Trophoblast cell (in vitro differentiated cells and primary cell): ENCODE measurements around the gene NRAP.

Source experiments
- DNase-seq, 2 donors: peaks; one replicate each; pipeline ENCODE4 v3.0.0-alpha.2; 2016
- H2AFZ ChIP-seq: 2 replicates; pipeline ENCODE4 v1.6.1; 2013; ENCODE audit warnings: low read length, moderate library complexity, mild to moderate bottlenecking; ENCODE audit not compliant: insufficient read depth, poor library complexity
- H2AK5ac ChIP-seq: 2 replicates; pipeline ENCODE4 v1.6.1; 2013; ENCODE audit warnings: mild to moderate bottlenecking, low read length
- H2BK120ac ChIP-seq: 2 replicates; pipeline ENCODE4 v1.6.1; 2013; ENCODE audit warnings: low read length, mild to moderate bottlenecking, moderate library complexity; ENCODE audit not compliant: insufficient read depth, poor library complexity
- H2BK12ac ChIP-seq: 2 replicates; pipeline ENCODE4 v1.6.1; 2013; ENCODE audit warnings: mild to moderate bottlenecking, low read length, moderate library complexity
- H2BK5ac ChIP-seq: 2 replicates; pipeline ENCODE4 v1.6.1; 2013; ENCODE audit warnings: low read length, low read depth, moderate library complexity, mild to moderate bottlenecking; ENCODE audit not compliant: poor library complexity
- H3K14ac ChIP-seq: 2 replicates; pipeline ENCODE4 v1.6.1; 2013; ENCODE audit warnings: mild to moderate bottlenecking, low read length
- H3K18ac ChIP-seq: 2 replicates; pipeline ENCODE4 v1.6.1; 2013; ENCODE audit warnings: mild to moderate bottlenecking, low read length
- H3K23ac ChIP-seq: 2 replicates; pipeline ENCODE4 v1.6.1; 2013; ENCODE audit warnings: low read length
- H3K27ac ChIP-seq: 2 replicates; pipeline ENCODE4 v1.5.1; 2013; ENCODE audit warnings: low read depth, mild to moderate bottlenecking, inconsistent platforms, low read length, moderate library complexity
- H3K27me3 ChIP-seq: 2 replicates; pipeline ENCODE4 v1.6.1; 2013; ENCODE audit warnings: inconsistent platforms, mild to moderate bottlenecking, low read length, moderate library complexity; ENCODE audit not compliant: insufficient read depth
- H3K36me3 ChIP-seq, 2 experiments: 1 replicate in 1 of 2; 2 replicates in 1 of 2; pipeline ENCODE4 v1.6.1; 2013; ENCODE audit warnings: low read length in 2 of 2, mild to moderate bottlenecking in 2 of 2, moderate library complexity in 1 of 2; ENCODE audit not compliant: insufficient read depth in 2 of 2, control insufficient read depth in 1 of 2
- H3K4ac ChIP-seq: 2 replicates; pipeline ENCODE4 v1.6.1; 2013; ENCODE audit warnings: low read depth, mild to moderate bottlenecking, low read length, moderate library complexity
- H3K4me1 ChIP-seq, 2 experiments: 1 replicate in 1 of 2; 2 replicates in 1 of 2; pipeline ENCODE4 v1.6.1; 2013; ENCODE audit warnings: low read length in 2 of 2, mild to moderate bottlenecking in 2 of 2, moderate library complexity in 1 of 2; ENCODE audit not compliant: insufficient read depth in 2 of 2, control insufficient read depth in 1 of 2
- H3K4me2 ChIP-seq: 2 replicates; pipeline ENCODE4 v1.6.1; 2013; ENCODE audit warnings: inconsistent platforms, mild to moderate bottlenecking, low read length, moderate library complexity
- H3K4me3 ChIP-seq: 2 replicates; pipeline ENCODE4 v1.5.1; 2013; ENCODE audit warnings: mild to moderate bottlenecking, low read depth, low read length, inconsistent platforms
- H3K79me1 ChIP-seq: one replicate; pipeline ENCODE4 v1.6.1; 2013; ENCODE audit warnings: low read length
- H3K79me2 ChIP-seq: 2 replicates; pipeline ENCODE4 v1.6.1; 2013; ENCODE audit warnings: low read length, mild to moderate bottlenecking; ENCODE audit not compliant: control insufficient read depth, insufficient read depth, poor library complexity
- H3K9ac ChIP-seq: 2 replicates; pipeline ENCODE4 v1.6.1; 2013; ENCODE audit warnings: mild to moderate bottlenecking, low read length
- H3K9me3 ChIP-seq: 2 replicates; pipeline ENCODE4 v1.6.1; 2013; ENCODE audit warnings: low read depth, mild to moderate bottlenecking, control low read depth, inconsistent platforms, low read length; ENCODE audit not compliant: insufficient read depth
- H4K12ac ChIP-seq: 2 replicates; pipeline ENCODE4 v1.6.1; 2013; ENCODE audit warnings: low read depth, mild to moderate bottlenecking, low read length, moderate library complexity
- H4K8ac ChIP-seq: 2 replicates; pipeline ENCODE4 v1.6.1; 2013; ENCODE audit warnings: low read depth, mild to moderate bottlenecking, low read length, moderate library complexity
- H4K91ac ChIP-seq: one replicate; pipeline ENCODE4 v1.6.1; 2013; ENCODE audit warnings: low read depth, mild to moderate bottlenecking, low read length, moderate library complexity
- WGBS: extraction: QIAGEN DNeasy Blood & Tissue Kit; methylation state at CpG from one replicate; pipeline ENCODE4 v1.1.7; 2013; ENCODE audit warnings: missing lambda C conversion rate; ENCODE audit not compliant: insufficient read length, insufficient coverage; ENCODE audit errors: extremely low coverage; 5-methylcytosine and 5-hydroxymethylcytosine counted together

Gene NRAP

GRCh38 chr10:113543107-113543955, 120.5 kb downstream of the NRAP start:
- H3K4ac ChIP-seq, result no peak overlapping the region
- no peak overlapping the region for H3K23ac ChIP-seq
- no peak overlapping the region for H2BK12ac ChIP-seq
- H2BK5ac ChIP-seq, result no peak overlapping the region
- H3K27ac ChIP-seq, result no peak overlapping the region
- H3K79me1 ChIP-seq, result no peaks in the 10 kb centered on the region
- no peak overlapping the region for H3K9ac ChIP-seq
- H3K4me2 ChIP-seq, result no peak overlapping the region
- no peak overlapping the region for H3K18ac ChIP-seq
- H4K8ac ChIP-seq, result no peak overlapping the region
- no peak overlapping the region for H3K4me3 ChIP-seq
- H2AK5ac ChIP-seq, result no peak overlapping the region
- H3K9me3 ChIP-seq, result no peaks in the 10 kb centered on the region
- no CpG with 5 or more reads among the region's 5 CpGs for WGBS
- H2AFZ ChIP-seq, result no peak overlapping the region
- DNase-seq, result no peak
- H3K4me1 ChIP-seq, result no peaks in the 10 kb centered on the region
- H3K79me2 ChIP-seq, result no peaks in the 10 kb centered on the region
- H3K27me3 ChIP-seq, result no peaks in the 10 kb centered on the region
- H2BK120ac ChIP-seq, result no peak overlapping the region
- no peaks in the 10 kb centered on the region for H3K36me3 ChIP-seq
- H4K91ac ChIP-seq, result no peak overlapping the region
- no peak overlapping the region for H3K14ac ChIP-seq
- no peak overlapping the region for H4K12ac ChIP-seq

- Histone ChIP-seq H3K18ac (no peak overlapping the region), H3K4me2 (no peak overlapping the region), H3K27me3 (no peaks in the 10 kb centered on the region), H2BK12ac (no peak overlapping the region), H3K4me3 (no peak overlapping the region), H3K14ac (no peak overlapping the region), H3K36me3 (no peaks in the 10 kb centered on the region), H3K9ac (no peak overlapping the region), H3K4me1 (no peaks in the 10 kb centered on the region), H2AK5ac (no peak overlapping the region), H3K23ac (no peak overlapping the region), H3K9me3 (no peaks in the 10 kb centered on the region), H4K91ac (no peak overlapping the region), H3K79me2 (no peaks in the 10 kb centered on the region), H2BK120ac (no peak overlapping the region), H2AFZ (no peak overlapping the region), H3K4ac (no peak overlapping the region), H2BK5ac (no peak overlapping the region), H4K8ac (no peak overlapping the region), H4K12ac (no peak overlapping the region), H3K27ac (no peak overlapping the region), H3K79me1 (no peaks in the 10 kb centered on the region)
- DNase-seq, result no peak
- no CpG with 5 or more reads among the region's 1 CpG for WGBS
Measured at GRCh38 chr10:113541549-113541927, 122.3 kb downstream of the NRAP start.

- H2BK12ac ChIP-seq, result no peak overlapping the region
- H3K79me2 ChIP-seq, result no peaks in the 10 kb centered on the region
- H2BK5ac ChIP-seq, result no peak overlapping the region
- H3K14ac ChIP-seq, result no peak overlapping the region
- WGBS, result no CpG with 5 or more reads among the region's 7 CpGs
- no peak overlapping the region for H3K4me3 ChIP-seq
- H3K27ac ChIP-seq, result no peak overlapping the region
- no peak overlapping the region for H4K91ac ChIP-seq
- H2BK120ac ChIP-seq, result no peak overlapping the region
- H3K79me1 ChIP-seq, result no peaks in the 10 kb centered on the region
- no peak overlapping the region for H2AK5ac ChIP-seq
- no peak overlapping the region for H3K4ac ChIP-seq
- no peak overlapping the region for H2AFZ ChIP-seq
- H3K9ac ChIP-seq, result no peak overlapping the region
- H3K23ac ChIP-seq, result no peak overlapping the region
- H3K4me1 ChIP-seq, result no peaks in the 10 kb centered on the region
- no peak for DNase-seq
- H3K27me3 ChIP-seq, result no peaks in the 10 kb centered on the region
- no peak overlapping the region for H4K8ac ChIP-seq
- no peak overlapping the region for H4K12ac ChIP-seq
- H3K9me3 ChIP-seq, result no peaks in the 10 kb centered on the region
- H3K4me2 ChIP-seq, result no peak overlapping the region
- H3K36me3 ChIP-seq, result no peaks in the 10 kb centered on the region
- H3K18ac ChIP-seq, result no peak overlapping the region
Measured at GRCh38 chr10:113540845-113541548, 122.8 kb downstream of the NRAP start.

GRCh38 chr10:113539789-113540188, 124.1 kb downstream of the NRAP start:
- no peak overlapping the region for H3K4me3 ChIP-seq
- no peak overlapping the region for H3K23ac ChIP-seq
- peak in 1 of 2 donors; percentile 42 for DNase-seq
- no peak overlapping the region for H4K8ac ChIP-seq
- no peak overlapping the region for H2BK12ac ChIP-seq
- H3K9ac ChIP-seq, result no peak overlapping the region
- no peak overlapping the region for H2AFZ ChIP-seq
- H3K14ac ChIP-seq, result no peak overlapping the region
- WGBS, result no CpG with 5 or more reads among the region's 7 CpGs
- no peak overlapping the region for H2BK5ac ChIP-seq
- no peaks in the 10 kb centered on the region for H3K79me1 ChIP-seq
- no peaks in the 10 kb centered on the region for H3K9me3 ChIP-seq
- H3K4ac ChIP-seq, result no peak overlapping the region
- H3K27ac ChIP-seq, result no peak overlapping the region
- H4K91ac ChIP-seq, result no peak overlapping the region
- H3K36me3 ChIP-seq, result no peaks in the 10 kb centered on the region
- no peaks in the 10 kb centered on the region for H3K4me1 ChIP-seq
- no peak overlapping the region for H2BK120ac ChIP-seq
- H3K18ac ChIP-seq, result no peak overlapping the region
- H3K4me2 ChIP-seq, result no peak overlapping the region
- no peaks in the 10 kb centered on the region for H3K27me3 ChIP-seq
- H2AK5ac ChIP-seq, result no peak overlapping the region
- H3K79me2 ChIP-seq, result no peaks in the 10 kb centered on the region
- no peak overlapping the region for H4K12ac ChIP-seq
